Activated CD4-positive, CD25-positive, alpha-beta regulatory T cell treated with anti-CD3 and anti-CD28 coated beads, Interleukin-2, amount 50 U/mL, for 16 hours (primary cell): Measurements from ENCODE around the gene GMDS.

Experiments
- DNase-seq: peaks from one replicate; pipeline ENCODE4 v3.0.0-alpha.2; 2020; ENCODE audit warnings: low read depth, low spot score

The GMDS gene

DNA sequence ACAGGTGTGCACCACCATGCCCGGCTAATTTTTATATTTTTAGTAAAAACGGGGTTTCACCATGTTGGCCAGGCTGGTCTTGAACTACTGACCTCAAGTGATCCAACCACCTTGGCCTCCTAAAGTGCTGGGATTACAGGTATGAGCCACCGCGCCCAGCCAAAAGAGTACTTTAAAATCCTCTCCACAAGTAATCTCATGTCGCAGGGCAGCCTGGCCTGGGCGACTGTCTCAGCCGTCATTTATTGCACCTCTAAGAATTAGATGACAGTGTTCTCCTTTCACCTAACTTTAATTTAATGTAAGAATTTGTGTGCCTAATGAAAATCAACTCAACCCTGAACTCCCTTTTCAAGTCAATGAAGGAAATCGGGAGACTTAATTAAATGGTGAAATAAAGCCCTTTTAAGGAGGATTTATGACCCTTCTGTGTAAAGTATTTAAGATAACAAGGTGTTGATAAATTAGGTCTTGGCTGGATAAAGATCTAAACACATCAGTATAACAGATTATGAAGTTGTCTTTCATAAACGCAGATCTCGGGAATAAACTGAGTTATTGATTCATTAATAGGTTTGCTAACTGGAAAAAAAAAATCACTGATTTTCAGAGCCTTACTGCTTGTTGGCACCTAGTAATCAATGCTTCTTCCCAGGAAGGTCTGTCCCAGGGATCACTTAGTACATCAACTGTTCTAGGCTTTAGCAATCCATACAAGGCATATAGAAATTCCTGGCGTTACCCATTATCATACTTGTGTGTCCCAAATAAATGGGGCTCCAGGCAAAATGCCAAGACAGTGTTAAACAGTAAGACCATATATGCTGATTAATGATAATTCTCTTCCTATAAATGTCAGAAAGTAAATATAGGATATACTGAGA, 209.3 kb downstream of the GMDS start:
- DNase-seq, result no peak

DNA sequence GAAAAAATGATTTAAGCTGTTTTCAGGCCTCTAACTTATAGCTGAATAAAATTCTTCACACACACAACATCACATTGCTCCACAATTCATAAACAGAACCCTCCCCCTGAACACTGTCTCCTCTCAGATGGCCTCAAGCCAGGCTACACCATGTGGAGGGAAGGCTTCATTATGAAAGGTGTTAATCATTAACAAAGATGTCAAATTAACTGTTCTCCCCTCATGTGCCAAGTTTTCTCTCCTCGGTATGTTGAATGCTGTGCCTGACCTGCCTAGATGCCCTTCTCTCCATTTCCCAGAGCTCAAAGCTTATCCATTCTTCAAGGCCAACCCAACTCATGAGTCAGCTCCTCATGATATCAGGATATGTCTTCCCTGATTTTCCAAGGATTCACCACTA, 210.4 kb downstream of the GMDS start:
- no peak for DNase-seq

DNA sequence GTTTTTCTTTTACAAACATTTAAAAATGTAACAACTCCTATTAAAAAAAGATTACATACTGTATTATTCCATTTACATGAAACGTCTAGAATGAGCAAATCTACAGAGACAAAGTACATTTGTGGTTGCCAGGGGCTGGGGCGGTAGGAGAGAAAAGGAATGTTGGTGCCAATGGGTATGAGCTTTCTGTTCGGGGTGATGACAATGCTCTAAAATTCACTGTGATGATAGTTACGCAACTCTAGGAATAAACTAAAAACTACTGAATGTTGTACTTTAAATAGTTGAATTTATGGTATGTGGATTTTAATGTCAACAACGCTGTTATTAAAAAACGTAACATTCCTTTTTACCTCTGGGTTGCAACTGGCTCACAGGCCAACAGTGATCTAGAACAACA, 211.1 kb downstream of the GMDS start:
- no peak for DNase-seq

DNA sequence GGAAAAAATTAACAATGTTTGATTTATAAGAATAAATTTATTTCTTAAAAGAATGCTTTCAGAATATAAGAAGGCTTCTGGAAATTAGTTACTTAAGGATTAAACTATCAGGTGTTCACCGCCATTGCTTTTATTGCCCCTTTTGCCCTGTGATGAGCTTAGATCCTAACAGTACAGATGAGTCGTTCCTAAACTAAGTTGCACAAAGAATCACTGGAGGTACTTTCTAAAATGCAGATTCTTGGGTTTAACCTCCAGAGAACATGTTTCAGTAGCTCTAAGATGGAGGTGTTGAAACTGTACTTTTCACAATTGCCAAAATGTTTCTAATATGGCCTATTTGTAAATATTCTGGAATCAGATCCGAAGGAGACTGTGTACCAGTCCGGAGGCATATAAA, 211.9 kb downstream of the GMDS start:
- no peak for DNase-seq

DNA sequence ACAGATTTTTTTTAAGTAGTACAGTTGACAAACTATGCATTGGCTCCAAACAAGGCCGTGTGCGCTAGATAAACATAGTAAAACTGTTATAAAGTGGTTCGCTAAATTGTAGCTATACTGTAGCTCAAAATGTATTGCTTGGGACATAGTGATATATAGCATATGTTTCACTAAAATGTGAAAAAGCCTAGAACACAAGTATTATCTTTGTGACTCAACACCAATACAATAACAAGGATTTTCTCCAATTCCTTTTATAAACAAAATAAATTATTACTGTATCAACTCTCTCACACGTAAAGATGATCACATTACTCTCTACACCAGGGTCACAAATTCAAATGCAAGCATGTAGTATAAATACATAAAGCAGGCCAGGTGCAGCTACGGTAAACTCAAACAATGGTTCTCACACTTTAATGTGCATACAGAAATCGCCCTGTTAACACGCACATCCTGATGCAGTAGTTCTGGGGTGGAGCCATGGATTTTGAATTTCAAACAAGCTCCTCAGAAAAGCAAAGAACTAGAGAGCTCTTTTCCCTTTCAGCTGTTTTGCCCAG, 214.6 kb downstream of the GMDS start:
- no peak for DNase-seq

DNA sequence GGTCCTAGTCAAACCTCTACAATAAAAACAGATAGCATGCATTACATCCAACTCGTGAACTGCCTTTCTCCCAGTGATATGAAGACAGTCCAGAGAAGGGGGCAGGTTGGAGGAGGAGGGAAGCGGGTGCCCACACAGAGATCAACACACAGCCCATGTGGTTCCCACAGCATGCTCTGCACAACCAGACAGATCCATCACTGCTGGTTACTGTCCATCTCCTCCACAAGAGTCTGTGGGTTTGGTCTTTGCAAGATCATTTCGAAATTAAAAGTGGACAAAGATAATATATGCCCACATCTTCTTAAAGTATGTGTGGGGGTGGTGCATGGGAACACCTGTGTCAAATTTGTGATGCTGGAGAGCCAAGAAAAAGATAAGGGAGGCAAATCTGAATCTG, 215.5 kb downstream of the GMDS start:
- DNase-seq, result no peak

DNA sequence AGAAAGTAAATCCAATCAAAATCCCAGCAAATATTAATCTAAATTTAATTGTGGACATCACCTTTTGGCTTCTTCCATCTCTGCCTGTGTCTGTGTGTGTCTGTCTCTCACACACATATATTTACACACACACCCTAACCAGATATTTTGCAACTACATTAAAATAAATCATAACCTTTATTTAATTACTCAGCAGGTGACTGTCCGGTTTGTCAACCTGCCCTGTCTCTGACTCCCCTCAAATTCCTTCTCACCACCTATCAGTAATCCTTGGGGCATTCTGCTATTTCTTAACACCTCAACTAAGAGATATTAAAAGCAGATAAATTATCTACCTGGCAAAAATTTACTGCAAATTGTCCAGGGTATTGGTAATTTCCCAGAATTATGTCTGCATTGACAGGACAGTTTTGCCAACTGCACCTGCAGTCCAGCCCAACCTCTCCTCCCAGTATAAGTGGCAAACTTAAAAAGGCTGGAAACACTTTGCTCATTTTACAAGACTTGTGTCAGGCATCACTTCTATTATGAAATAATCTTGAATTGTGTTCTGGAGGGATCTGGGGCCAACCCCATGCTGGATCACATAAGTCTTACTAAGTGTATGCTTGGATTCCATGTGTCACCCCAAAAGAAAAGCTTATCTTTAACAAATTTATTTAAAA, 216.1 kb downstream of the GMDS start:
- no peak for DNase-seq

DNA sequence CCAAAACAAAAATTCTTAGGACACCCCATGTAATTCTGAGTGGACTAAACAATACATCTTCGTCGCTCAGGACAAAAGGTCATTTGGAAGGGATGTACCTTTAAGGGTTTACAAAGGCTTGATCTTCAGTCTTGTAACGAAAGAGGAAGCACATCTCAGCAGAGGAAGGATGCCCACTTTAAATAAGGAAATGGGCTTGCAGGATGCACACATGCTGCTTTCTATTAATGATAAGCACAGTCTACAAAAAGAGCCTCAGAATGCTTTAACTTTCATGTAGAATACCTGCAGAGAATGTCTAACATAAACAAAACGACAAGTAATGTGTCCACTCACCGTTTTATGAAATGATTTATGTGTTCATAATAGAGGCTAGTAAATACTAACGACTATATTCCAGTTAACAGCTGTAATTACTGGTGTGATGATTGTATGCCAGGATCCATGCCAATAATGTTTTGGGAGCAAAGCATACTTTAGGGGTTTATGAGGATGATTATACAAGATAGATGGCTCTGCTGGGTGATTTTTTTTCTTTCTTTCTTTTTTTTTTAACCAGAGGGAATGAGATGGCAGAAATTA, 216.9 kb downstream of the GMDS start:
- no peak for DNase-seq

DNA sequence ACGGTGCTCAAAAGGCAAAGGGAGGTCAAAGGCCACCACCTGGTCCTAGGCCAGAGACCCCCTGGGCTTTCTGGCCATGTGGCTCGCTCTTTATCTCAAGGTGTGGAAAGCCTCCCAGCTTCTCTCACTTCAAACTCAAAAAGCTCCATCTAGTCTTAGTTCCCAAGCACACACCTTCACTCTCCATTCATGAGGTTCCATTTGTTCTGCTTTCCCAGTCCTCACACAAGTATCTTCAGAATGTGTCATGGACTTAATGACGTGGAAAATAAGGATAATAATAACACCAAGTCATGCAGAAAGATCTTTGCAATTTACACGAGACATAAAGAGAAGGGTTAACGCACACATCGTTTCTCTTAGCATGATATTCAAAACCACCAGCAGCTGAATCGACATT, 219.3 kb downstream of the GMDS start:
- DNase-seq, result no peak

DNA sequence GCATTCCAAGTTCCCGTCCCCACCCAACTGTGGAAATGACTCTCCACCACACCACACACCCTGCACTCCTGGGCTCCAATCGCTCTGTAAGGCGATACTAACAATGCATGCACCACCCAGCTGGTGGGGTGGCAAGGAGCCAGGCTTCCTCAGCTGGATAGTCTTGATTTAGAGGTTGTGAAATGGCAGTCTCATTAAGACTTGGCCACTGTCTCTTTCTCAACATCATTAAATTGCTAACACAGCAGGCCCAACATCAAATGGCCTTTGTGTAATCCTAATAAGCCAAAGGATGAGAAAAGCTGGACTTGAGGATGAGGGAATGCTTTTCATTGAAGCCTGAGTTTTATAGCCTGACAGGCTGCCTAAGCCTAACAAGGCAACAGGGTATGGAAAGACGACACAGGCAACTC, 223.7 kb downstream of the GMDS start:
- no peak for DNase-seq

DNA sequence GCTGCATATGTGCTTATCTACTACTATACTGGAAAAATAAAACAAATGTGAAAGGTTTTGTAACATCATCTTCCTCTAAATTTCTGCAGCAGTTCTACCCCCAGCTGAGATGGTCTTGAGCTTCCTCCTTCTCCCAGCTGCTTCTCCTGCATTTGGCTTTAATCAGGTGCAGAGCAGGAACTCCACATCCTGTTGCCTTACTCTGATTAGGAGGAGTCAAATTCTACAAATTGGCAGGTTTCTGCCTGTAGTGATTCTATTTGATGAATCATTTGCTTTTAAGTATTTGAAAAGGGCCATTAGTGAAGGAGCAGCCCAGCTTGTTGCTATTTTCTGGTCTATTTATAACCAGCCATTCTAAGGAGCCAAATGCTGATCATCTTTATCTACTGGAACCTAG, 224.5 kb downstream of the GMDS start:
- no peak for DNase-seq

DNA sequence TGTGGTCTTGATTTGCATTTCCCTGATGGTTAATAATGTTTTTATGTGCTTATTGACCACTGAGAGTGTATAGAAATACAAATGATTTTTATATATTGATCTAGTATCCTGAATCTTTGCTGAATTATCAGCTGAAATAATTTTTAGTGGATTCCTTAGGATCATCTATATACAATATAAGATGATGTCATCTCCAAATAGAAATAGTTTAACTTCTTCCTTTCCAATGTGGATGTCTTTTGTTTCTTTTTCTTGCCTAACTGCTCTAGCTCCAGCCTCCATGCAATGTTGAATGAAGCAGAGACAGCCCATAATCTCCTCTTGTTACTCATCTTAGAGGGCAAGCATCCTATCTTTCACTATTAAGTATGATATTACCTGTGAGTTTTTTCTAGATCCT, 226.4 kb downstream of the GMDS start:
- no peak for DNase-seq

DNA sequence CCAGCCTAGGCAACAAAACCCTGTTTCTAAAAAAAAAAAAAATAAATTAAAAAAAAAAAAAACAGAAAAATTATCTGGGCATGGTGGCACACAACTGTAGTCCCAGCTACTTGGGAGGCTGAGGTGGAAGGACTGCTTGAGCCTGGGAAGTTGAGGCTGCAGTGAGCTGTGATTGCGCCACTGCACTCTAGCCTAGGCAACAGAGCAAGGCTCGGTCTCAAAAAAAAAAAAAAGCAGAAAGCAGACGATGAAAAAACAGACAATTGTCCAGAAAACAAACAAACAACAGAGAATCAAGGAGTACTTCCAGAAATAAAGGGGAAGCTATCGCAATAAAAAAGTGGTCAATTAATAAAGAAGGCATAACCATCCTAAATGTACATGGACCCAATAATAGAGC, 229.4 kb downstream of the GMDS start:
- DNase-seq, result no peak

DNA sequence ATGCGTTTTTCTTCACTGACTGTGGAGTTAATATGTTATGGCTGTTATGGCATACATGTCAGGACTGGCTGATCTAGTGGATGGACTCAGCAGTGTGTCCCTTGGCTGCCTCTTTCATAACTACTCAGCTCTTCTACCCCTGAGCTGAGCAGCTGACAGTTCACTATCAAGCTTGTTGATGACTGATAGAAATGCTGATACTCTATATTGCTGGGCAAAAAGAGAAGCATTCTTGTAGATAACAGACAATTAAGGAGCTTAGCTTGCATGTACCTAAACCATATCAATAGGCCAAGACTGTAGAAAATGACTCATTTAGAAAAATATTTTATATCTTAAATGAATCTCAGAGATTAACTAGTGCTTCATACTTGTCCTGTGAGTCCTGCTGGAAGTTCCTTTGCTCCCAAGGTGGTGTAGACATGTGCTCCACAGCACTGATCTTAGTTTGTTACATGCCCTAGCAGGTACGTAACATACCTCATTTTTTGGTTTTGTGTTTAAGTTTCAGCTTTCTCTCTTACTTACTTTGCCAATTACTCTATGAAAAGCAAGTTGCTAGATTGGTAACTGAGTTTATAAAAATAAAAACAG, 236.9 kb downstream of the GMDS start:
- DNase-seq, result no peak

DNA sequence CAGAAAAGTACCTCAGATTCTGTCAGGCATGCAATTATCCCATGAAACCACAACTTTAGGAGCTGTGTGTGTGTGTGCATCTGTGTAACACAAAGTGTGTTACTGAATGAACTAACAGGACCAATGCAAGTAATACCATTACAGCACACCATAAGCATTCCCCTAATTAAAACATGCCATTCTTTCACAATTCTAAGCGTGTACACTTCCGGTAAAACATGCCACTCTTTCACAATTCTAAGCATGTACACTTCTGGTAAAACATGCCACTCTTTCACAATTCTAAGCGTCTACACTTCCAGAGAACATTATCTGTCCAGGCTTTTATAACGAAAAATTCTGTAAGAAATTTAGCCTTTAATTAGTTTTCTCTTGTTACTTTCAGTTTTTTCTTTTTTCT, 238.2 kb downstream of the GMDS start:
- DNase-seq, result no peak

DNA sequence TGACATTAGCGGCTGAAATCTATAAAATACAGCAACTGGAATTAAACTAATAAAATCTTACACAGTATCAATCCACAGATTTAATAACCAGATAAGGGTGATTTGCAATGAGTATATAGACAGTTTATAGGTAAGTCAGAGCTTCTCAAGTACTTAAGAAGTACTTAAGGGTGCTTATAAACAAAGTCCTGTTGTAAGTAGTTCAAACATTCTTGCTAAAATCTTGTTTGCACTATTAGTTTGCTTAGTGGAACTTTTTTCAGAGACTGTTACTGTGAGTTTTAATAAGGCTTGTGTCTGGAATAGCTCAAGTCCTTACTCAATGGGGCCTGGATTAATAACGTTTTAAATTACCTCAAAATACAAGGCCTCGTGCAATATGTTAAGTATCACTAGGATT, 240.5 kb downstream of the GMDS start:
- DNase-seq, result no peak

DNA sequence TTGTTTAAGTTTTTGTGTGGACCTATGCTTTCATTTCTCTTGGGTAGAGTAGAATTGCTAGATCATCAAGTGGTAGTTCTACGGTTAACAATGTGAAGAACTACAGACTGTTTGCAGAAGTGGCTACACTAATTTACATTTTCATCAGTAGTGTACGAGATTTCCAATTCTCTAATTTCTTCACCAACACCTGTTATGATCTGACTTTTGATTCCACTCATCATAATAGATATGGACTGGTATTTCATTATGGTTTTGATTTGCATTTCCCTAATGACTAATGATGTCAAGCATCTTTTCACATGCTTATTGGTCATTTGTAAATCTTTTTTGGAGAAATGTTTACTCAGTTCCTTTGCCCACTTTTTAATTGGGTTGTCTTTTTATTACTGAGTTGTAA, 244.4 kb downstream of the GMDS start:
- no peak for DNase-seq

DNA sequence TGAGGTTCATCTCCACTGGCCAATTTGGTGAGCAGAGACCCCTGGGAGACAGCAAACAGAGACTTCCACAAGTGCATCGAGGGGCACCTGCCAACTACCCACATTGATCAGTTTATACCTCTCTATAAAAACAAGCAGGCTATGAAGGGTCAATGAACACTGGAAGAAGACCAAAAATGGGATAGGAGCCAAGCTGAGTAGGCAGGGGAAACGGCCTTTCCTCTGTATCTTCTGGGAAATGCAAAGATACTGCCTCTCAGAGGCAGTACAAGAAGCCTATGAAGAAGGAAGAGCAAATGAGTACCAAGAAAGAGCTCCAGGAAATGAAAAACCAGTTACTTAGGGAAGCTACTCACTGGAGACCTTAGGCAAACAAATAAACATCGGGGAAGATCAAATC, 247.7 kb downstream of the GMDS start:
- no peak for DNase-seq

DNA sequence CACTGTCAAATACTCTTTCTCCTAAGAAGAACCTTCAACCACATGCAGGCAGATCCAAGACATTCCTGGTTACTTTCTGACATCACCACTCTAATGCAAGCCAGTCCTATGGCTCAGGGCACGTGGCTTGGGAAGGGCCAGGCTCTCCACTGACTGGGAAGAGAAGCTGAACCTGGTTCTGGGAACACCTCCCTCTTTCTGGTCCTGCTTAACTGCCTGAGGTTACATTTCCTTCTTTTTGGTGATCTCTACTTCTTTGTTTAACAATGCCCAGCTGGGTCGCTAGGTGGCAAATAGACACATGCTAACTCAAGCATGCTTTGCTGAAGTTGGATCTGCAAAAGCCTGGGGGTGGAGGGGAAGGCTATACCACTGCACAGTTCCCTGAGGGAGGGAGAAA, 249.8 kb downstream of the GMDS start:
- DNase-seq, result no peak

DNA sequence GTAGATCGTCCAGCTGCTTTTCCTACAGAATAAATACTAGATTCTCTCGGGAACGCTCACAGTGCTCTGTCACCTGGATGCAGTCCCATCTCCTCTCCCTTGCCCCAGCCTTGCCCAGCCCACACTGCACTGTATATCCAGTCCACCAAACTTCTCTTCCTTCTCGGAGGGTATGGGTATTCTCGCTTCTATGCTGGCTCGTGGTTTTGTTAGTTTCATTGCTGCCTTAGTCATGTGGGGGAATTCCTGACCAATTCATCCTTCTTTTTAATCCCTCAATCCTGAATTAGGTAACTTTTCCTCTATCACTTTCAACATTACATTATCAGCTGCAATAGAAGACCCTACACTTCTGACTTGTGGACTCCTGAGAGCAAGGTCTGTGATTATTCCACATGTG, 252.4 kb downstream of the GMDS start:
- DNase-seq, result no peak

DNA sequence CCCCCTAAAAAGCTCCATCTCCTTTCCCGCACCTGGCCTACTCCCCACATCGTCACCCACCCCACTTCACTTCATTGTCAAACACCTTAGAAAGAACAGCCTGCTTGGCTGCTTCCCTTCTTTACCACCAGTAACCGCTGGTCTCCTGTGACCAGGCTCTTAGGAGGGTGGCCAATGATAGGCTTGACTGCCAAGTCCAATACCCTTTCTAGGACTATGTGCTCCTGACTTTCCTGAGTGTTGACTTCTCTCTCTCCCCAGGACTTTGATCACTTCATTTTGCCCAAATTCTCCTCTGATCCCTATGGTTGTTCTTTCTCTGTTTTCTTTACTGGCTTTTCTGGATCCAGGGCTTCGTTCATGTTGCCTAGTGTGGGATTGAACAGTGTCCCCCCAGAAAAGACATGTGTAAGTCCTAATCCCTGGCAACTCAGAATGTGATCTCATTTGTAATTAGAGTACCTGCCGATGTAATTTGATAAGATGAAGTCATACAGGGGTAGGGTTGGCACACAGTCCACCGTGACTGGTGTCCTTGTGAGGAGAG, 254.0 kb downstream of the GMDS start:
- DNase-seq, result no peak

DNA sequence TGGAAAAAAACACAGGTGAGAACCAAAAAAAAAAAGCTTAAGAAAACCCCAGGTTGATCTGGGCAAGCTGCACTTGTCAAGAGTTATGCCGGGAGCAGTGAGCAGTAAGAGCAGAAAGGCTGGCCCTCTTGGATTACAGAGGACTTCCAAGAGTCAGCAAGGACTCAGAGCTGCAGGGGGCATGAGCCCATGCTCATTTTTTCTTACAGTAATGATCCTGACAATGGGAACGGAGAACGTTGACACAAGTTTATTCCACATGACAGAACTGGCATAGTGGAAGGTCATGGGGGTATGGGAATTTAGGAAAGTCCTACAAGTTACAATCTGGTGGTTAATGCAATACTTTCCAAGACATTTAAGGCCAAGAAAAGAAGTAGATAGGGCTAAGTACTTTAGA, 256.6 kb downstream of the GMDS start:
- DNase-seq, result no peak
